Epithelial cell of prostate (primary cell): ENCODE data around the gene ANKRD13B.
"Not testable (repeated sequence)": the region's sequence is repeated elsewhere in the genome, so short reads cannot be mapped to it uniquely, and the experiment has no call there.

Source experiments
- DNase-seq: peaks from one replicate; pipeline ENCODE4 v3.0.0-alpha.2; 2011; ENCODE audit warnings: low read depth, low spot score
- H3K27ac ChIP-seq: fragments of 450-650 bp; 2 replicates; pipeline ENCODE4 v1.5.1; 2017; ENCODE audit warnings: mild to moderate bottlenecking

The ANKRD13B gene

DNA sequence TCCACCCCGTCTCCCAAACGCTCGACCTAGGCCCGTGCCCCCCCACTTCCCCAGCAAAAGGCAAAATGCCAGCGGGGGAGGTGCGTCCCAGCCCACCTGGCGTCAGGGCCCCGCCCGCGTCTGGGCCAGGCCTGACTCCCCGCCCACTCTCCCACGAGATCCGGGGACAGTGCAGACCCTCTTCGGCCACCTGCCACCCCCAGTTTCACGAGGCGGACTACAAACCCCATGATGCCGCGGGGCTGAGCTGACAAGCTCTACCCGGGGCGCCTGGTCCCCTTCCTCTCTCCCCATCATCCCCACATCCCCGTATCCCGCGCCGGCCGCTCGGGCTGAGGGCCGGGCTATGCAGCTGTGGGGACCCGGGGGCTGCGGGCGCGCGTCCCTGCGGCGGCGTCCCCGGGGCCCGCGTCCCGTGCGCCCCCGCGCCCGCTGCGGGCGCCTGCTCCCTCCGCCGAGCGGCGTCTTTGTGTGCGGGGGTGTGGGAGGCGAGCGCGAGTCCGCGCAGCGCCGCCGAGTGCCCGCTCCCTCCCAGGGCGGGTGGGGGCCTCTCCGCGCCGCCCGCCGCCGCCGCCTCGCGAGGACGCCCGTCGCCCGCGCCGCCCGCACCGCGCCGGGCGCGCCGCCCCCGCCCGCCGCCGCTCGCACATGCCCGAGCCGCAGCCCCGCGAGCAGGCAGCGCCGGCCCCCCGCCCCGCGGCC is at the start of gene ANKRD13B:
ANKRD13B (plus strand) TSS at position 283 of the 702 bp plus-strand sequence. CDS start 490 bp downstream, outside the sequence.
- DNase-seq, result no peak
- peak within 1 kb of the TSS; percentile 52 for H3K27ac ChIP-seq

DNA sequence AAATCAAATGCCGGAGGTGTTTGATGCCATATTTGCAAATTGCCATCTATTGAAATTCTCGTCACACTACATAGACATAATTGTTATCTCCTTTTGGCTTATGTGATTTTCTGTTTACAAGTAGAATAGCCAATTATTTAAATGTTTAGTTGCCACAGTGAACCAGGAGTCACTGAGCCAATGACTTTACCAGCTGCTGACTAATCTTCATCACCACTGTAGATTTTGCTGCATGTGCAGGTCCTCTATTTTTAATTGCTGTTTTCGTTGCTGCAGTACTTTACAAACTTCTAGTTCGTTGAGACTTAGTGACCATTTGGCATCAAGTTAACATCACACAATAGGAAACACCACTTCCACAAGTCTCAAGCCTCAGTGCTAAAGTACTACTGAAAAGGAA is 48.9 kb upstream of the ANKRD13B start:
- DNase-seq, result no peak
- H3K27ac ChIP-seq, result no peak overlapping the region

DNA sequence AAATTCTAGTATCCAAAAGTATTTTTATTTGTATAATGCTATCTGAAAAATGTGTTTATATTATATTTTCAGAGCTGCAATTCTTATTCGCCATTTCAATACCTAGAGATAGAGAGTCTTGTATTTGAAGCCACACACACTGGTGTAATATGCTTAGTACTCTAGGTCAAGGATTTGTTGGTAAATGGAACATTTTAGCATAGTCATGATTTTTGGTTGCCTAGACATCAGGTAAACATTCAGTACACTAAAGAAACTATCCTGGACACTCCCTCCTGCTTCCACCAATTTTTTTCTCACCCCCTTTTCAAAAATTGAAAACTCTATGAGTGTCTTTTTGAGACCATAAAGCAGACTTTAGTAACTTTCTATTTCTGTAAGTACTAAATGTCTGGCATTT is 46.8 kb upstream of the ANKRD13B start:
- no peak for DNase-seq
- no peak overlapping the region for H3K27ac ChIP-seq

DNA sequence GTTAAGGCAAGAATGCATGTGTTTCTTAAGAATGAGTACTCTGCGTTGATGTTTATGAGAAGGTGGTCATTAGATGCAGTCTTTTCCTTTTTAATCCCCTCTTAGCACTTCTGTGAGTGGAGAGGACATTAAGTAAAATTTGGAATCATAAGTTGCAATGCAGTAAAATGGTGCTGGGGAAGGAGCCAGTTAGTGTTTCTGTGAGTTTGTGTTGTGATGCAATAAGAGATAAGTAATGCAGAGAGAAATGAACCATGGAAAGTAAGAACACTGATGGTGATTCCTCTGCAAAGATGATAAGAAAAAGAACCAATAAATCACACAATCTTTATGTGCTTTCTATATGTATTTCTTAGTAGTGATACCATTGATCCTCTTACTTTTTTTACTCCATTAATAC is 46.1 kb upstream of the ANKRD13B start:
- DNase-seq, result no peak
- no peak overlapping the region for H3K27ac ChIP-seq

DNA sequence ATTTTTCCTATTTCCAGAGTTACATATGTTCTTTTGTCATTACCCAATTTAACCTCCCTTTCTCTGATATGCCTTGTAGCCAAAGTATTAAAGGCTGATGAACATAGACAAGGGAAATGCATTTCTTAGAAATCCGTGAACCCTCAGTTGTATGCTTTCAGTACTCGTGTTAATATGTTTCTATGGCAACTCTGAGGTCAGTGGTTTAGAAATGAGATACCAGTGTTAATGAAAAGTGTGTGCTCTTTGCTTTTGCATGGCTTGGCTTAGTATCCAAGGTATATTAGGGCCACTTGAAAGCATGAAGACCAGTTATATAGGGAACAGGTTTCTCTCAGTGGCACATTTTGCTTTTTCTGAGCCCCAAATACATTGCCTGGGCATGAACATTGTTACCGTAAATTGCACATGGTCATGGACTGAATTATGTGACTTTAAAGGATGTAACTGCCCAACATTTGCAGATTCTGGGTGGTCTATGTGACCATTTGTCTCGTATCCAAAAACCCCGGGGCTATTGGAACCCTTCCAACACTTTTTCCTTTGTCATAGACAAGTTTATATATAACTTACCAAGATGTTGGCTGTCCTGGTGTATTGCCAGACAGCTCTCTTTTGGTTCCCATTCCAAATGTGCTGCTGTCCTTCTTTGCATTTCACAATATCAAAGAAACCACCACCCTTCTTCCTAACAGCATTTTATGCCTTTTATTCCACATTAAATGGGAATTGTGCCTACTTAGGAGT is 43.6 kb upstream of the ANKRD13B start:
- no peak overlapping the region for H3K27ac ChIP-seq
- no peak for DNase-seq

DNA sequence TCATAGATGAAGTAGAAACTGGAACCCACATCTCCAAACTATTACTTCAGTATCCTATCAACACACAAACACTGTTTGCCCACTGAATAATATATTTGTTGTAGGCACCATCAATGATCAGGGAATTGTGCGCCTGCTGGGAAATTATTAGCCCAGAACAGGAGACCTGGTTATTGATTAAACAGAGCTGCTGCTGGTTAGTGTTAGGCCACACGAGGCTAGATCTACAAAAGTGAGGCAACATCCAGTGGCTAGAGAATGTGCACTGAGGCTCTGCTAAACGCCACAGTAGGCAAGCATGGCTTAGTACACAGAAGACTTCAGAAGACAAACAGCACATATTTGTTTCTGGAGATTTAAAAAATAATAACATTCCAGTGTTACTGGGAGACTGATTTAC is 37.1 kb upstream of the ANKRD13B start:
- no peak for DNase-seq
- H3K27ac ChIP-seq, result no peak overlapping the region

DNA sequence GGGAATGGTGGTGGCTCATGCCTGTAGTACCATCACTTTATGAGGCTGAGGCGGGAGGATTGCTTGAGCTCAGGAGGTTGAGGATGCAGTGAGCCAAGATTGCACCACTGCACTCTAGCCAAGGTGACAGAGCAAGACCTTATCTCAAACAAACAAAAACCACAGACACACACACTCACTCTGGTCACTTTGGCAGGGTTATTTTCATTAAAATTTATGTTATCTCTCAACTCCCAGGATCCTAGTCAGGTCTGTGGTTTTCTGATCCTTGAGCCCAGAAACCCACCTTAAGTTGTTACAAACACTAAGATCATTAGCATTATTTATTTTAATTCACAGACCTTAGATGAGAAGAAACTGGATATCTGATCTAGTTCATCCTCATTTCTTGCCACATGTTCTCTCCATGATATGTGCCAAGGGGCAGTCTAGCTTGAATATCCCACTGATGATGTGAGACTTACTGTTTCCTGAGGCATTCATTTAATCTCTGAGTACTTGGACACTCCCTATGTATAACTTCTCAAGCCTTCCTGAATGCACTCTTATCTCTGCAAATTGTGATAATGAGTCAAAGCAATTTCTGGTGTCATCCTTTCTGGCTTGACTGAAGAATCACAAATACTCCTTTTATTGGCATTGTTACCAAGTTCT is 35.7 kb upstream of the ANKRD13B start:
- H3K27ac ChIP-seq, result no peak overlapping the region

DNA sequence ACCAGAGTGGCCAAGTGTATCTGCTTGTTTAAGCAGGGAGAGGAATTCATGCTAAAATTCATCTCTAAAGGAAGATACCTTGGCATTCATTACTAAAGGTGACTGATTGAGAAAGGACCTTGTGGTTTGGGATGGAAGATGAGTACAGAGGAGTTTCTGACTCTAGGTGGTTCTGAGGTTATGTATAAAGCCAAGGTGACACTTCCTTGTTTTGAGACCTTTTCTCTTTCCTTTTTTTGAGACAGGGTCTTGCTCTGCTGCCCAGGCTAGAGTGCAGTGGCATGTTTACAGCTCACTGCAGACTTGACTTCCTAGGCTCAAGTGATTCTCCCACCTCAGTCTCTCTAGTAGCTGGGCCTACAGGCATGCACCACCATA is 35.2 kb upstream of the ANKRD13B start:
- H3K27ac ChIP-seq, result no peak overlapping the region
- DNase-seq, result no peak

More for the DNA sequence above, 35.7 kb upstream of the ANKRD13B start:
- DNase-seq, result no peak

DNA sequence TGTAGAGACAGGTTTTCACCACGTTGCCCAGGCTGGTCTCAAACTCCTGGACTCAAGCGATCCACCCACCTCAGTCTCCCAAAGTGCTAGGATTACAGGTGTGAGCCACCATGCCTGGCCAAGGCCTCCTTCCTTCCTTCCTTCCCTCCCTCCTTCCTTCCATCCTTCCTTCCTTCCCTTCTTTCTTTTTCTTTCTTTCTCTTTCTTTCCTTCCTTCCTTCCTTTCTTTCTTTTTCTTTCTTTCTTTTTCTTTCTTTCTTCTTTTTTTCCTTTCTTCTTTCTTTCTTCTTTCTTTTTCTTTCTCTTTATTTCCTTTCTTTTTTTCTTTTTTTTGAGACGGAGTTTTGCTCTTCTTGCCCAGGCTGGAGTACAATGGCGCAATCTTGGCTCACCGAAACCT is 34.8 kb upstream of the ANKRD13B start:
- H3K27ac ChIP-seq, DNase-seq: not testable (repeated sequence)

DNA sequence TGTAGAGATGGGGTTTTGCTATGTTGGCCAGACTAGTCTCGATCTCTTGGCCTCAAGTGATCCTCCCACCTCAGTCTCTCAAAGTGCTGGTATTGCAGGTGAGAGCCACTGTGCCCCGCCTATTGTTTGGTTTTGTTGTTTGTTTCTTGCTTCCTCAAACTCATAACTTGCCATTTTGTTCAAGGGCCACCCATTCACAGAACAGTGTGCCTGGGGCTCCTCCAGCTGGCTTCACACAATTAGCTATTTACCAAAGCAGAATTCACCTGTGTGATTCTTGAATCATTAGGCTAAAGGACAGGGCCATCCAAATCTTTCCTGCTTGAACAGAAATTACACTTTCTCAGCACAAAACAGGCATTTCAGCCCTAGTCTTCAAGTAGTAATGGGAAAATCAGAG is 33.3 kb upstream of the ANKRD13B start:
- no peak overlapping the region for H3K27ac ChIP-seq

DNA sequence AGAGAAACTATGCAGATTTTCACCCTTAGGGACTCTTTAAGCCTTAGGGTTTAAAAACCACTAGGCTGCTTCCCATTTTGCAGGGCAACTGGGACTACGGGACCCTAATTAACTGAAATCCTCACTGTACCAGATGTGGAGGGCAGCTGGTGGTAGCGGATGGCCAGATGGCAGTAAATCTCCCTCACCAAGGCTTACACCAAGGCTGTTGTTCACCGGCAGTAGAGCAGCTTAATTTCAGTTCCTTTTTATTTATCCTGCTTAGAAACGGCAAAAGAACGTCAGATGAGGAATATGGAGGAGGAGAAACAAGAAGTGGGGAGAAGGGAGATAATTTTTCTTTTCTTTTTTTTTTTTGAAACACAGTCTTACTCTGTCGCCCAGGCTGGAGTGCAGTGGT is 32.6 kb upstream of the ANKRD13B start:
- no peak overlapping the region for H3K27ac ChIP-seq
- no peak for DNase-seq

More for the DNA sequence above, 33.3 kb upstream of the ANKRD13B start:
- DNase-seq, result no peak

DNA sequence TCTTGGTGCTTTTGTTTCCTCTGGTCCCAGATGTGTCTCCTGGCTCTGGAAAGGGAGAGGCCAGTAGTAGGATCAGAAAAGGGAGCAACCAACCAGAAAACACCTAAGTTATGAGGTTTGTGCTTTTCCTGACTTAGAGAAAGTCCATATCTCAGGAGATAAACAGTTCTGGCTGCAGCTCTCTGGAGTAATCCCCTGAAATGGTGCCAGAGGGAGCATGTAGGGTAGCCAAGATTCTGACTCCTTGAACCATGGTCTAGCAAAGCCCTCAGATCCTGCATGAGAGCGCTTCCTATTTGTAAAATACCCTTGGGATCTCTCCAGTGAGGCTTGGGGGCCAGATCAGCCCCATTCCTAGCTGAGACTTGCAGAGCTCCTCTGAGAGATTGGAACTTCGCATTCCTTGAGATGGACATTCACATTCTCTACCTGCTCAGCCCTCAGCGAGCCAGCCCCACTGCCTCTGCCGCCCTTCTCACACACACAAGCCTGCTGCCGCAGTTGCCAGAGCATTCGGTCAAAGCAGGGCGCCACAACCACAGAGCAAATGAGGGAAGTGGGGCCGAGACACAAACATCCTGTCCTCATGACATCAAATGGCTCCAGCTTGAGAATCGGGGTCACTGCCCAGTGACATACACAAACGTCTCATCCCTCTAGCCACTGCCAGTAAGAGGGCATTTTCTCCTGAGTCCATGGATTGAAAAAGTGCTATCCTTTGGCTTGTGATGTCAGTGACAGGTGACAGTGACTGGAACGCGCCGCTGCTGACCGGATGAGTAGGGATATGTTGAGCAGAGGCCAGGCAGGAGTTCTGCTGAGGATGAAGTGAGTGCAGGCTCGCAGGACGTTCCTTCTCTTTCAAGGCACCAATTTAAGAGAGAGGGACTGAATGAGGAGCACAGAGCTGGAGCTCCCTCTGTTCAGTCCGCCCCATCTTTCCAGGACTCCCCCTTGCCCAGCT is 31.1 kb upstream of the ANKRD13B start:
- DNase-seq, result no peak
- H3K27ac ChIP-seq, result no peak overlapping the region

DNA sequence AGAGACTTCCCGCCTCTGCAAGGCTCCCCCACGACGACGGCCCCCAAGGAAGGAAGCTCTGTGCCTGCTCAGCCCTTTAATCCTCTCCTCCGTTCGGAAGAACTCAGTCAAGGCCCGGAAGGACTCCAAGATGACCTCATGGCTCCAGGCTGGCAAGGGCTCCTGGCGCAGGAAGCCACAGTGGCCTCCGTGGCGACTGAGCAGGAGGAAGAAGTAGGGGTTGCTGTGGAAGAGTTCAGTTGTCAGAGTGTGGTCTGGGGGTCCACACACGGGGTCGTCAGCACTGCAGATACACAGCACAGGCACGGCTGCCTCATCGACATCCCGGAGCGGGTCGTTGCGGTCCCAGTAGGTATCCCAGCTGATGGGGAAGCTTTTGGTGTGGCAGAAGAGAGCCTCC is 30.3 kb upstream of the ANKRD13B start:
- no peak for DNase-seq
- H3K27ac ChIP-seq, result no peak overlapping the region

DNA sequence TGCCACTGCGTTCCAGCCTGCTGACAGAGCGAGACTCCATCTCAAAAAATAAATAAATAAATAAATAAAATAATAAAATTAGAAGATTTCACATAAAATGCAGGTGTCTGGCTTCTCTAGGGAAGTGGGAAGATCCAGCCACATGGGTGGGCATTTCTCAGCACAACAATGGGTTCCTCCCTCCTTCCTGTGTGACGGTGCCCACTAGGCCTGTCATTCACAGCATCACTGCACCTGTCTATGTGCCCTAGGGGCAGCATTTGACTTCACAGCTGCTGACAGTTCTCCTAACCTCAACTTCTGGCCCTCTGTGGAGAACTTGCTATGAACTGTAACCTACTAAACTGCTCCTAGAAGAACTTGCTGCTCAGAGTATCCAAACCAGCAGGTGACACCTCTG is 29.1 kb upstream of the ANKRD13B start:
- H3K27ac ChIP-seq, result no peak overlapping the region

DNA sequence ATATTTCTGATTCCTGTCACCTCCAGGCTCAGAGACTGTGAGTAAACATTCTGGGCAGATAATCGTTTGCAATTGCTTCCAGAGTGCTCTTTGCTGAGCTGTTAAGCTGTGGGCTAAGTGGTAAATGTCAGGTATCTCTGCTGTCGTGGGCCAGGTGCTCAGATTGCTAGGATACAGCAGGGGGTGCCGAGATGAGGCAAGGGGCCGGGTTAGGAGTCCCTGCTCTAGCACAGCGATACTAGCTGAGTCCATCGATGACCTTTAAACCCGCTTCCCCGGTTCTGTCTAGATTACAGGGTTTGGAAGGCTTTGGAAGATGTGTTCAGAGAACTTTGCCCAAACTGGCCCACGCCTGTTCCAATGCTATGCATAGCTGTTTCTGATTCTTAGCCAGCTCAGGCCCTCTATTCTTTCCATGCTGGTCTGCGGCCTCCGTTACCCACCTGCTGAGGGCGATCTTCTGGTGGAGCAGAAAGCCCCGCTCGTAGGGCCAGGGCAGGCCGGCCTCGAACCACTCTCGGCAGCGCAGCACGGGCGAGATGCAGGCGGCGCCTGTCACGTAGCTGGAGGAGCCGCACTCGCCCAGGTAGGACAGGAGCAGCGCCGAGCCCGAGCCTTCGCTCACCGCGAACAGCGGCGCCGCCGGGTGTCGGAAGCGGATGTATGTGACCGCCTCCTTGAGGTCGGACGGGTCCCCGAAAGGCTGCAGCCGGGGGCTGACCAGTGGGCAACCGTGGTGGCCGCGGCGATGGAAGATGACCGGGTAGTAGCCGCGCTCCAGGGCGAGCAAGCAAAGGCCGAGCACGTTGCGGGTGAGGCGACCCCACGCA is 27.1 kb upstream of the ANKRD13B start:
- H3K27ac ChIP-seq, result no peak overlapping the region
- no peak for DNase-seq

More for the DNA sequence above, 29.1 kb upstream of the ANKRD13B start:
- no peak for DNase-seq

DNA sequence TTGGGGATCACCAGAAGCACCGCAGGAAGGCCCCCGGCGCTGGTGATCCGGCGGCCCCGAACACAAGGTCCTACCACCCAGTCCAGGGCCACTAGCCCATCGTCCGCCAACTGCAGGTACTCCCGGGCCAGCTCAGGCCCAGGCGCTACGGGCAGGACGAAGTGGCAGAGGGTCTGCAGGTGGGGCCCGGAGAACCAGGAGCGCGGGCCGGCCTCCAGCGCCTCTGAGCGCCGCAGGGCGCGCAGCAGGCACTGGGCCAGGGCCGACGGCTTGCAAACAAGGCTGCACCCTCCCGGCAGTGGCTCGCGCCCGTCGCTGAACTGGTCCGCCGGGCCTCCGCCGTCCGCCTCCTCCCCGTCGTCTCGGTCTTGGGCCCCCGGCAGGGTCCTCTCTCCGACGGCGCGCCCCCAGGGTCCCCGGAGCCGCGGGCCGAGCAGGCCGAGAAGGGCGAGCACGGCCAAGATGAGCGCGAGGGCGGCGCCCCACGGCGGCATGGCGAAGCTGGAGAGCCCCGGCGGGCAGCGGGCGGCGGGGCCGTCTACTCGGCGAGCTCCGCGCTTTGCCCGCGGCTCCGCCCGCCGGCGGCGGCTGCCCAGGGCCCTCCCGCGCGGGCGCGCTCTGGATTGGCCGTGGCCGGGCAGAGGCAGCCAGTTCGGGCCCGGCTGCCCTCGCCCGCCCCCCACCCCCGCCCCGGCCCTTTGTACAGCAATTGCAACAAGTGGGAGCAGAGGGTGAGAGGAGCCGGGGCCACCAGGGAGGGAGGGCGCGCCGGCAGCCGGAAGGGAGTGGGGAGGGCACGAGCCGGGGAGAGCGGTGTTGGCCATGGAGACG is 26.2 kb upstream of the ANKRD13B start, which contains the start of gene ABHD15:
ABHD15 (minus strand) TSS at position 565 of the 831 bp plus-strand sequence; CDS start at position 494, 71 bp downstream.
- peak within 1 kb of the TSS; percentile 80 for H3K27ac ChIP-seq
- no peak for DNase-seq

DNA sequence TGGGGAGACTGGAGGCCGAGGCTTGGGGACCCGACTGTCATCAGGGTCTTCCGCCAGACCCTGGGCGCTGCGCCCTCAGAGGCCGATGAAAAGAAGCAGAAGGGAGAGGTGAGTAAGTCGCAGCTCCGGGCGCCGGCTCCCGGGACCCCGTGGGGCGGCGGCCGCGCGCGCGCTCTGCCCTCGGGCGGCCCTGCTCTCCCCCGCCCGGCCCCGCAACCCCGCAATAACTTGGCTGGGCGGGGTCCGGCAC is 25.7 kb upstream of the ANKRD13B start:
- H3K27ac ChIP-seq, result peak overlapping the region; percentile 80
- no peak for DNase-seq

DNA sequence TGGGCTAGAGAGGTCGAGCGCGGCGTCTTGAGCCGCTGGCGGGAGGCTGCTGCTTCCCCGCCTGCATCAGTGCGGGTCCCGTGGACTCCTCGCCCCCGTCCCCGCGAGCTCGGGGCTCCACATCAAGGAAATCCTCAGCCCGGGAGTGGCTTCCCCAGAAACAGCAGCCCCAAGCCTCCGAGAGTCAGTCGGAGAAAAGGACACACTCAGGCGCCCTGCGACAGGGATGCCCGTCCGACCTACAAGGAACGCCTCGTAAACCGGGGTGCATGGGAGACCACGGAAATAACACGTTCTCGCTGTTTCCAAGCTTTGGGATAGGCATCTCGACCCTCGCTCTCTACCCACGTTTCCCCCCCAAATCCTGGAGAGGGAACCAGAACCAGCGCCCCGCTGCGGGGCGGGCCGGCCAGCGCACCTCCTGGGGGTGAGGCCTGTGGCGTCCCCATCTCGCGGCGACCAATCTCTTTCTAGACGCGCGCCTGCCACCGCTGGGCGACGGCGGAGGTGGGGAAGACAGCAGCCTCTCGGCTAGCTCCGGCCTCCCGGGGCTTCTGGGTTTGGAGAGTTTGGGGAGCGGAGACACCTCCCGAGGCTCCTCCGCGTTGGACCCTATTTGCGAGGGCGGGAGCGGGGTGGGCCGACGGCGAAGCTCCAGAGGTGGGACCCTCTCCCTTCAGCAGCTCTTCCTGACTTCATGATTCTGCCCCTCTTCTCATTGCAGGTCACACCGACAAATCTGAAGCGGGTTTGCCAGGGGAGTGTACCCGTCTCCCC is 25.2 kb upstream of the ANKRD13B start:
- DNase-seq, result no peak
- peak overlapping the region; percentile 80 for H3K27ac ChIP-seq
